IMR-90 (cell line): Measurements from ENCODE around the gene CARD8. TPM values are rescaled to one million over a fixed set of nuclear protein-coding genes. Genes with fewer than 3 reads are reported as not detected.

Experiments used
- ATAC-seq: fragments of 200-7000 bp; cut with Tn5 transposase; 2 replicates; pipeline ENCODE4 v1.9.1; 2020; ENCODE audit warnings: low read depth, mild to moderate bottlenecking, moderate library complexity
- BruUV-seq: library from RNA; stranded (reverse); fragments of 400-500 nt; replicated peaks from 2 replicates; lab custom pipeline; 2021; lab: Mats Ljungman, UMichigan
- CTCF ChIA-PET: fragments of 300-600 bp; formaldehyde crosslinking; extraction: SDS; loops from one replicate; lab custom pipeline; 2021; ENCODE audit warnings: antibody characterized with exemption; lab: Yijun Ruan, JAX
- POLR2A ChIA-PET: fragments of 300-600 bp; sonication (Branson Sonifier 250); formaldehyde crosslinking; loops from one replicate; lab custom pipeline; 2022; ENCODE audit warnings: antibody characterized with exemption; ENCODE audit not compliant: unreplicated experiment; lab: Charles Lee
- DNase-seq: peaks from one replicate; pipeline ENCODE4 v3.0.0; 2013
- H2AFZ ChIP-seq: replicated peaks from 2 replicates; pipeline ENCODE3; 2013; ENCODE audit warnings: low read length, mild to moderate bottlenecking; ENCODE audit not compliant: poor library complexity
- H2AK5ac ChIP-seq: 2 replicates; pipeline ENCODE4 v1.6.1; 2013; ENCODE audit warnings: low read depth, low read length, inconsistent platforms
- H2AK9ac ChIP-seq: replicated peaks from 2 replicates; pipeline ENCODE3; 2013; ENCODE audit warnings: mild to moderate bottlenecking, low read depth, low read length, moderate library complexity; ENCODE audit not compliant: poor library complexity
- H2BK120ac ChIP-seq: 2 replicates; pipeline ENCODE4 v1.6.1; 2013; ENCODE audit warnings: low read depth, low read length, inconsistent platforms
- H2BK15ac ChIP-seq: 3 replicates; pipeline ENCODE4 v1.6.1; 2013; ENCODE audit warnings: low read depth, low read length, inconsistent platforms
- H2BK20ac ChIP-seq: 2 replicates; pipeline ENCODE4 v1.6.1; 2013; ENCODE audit warnings: low read depth, mild to moderate bottlenecking, inconsistent platforms, low read length, moderate library complexity
- H2BK5ac ChIP-seq: 2 replicates; pipeline ENCODE4 v1.6.1; 2013; ENCODE audit warnings: mild to moderate bottlenecking, low read depth, low read length, inconsistent platforms; ENCODE audit not compliant: poor library complexity, severe bottlenecking
- H3K14ac ChIP-seq: replicated peaks from 2 replicates; pipeline ENCODE4 v1.6.1; 2013; ENCODE audit warnings: low read depth, low read length, inconsistent platforms
- H3K18ac ChIP-seq: 2 replicates; pipeline ENCODE4 v1.6.1; 2013; ENCODE audit warnings: low read depth, low read length, control low read depth
- H3K23ac ChIP-seq: 2 replicates; pipeline ENCODE4 v1.6.1; 2013; ENCODE audit warnings: low read depth, low read length, inconsistent platforms
- H3K27ac ChIP-seq: 2 replicates; pipeline ENCODE4 v1.5.1; 2013; ENCODE audit warnings: mild to moderate bottlenecking, control low read depth, low read length; ENCODE audit not compliant: insufficient read depth
- H3K27me3 ChIP-seq: 2 replicates; pipeline ENCODE4 v1.6.1; 2013; ENCODE audit warnings: low read length; ENCODE audit not compliant: control insufficient read depth, insufficient read depth
- H3K36me3 ChIP-seq: 2 replicates; pipeline ENCODE4 v1.6.1; 2013; ENCODE audit warnings: low read length, mixed read lengths; ENCODE audit not compliant: control insufficient read depth, insufficient read depth
- H3K4ac ChIP-seq: 2 replicates; pipeline ENCODE4 v1.6.1; 2013; ENCODE audit warnings: low read depth, low read length, inconsistent platforms
- H3K4me1 ChIP-seq: 2 replicates; pipeline ENCODE4 v1.6.1; 2013; ENCODE audit warnings: low read length, mixed read lengths; ENCODE audit not compliant: control insufficient read depth, insufficient read depth
- H3K4me2 ChIP-seq: 2 replicates; pipeline ENCODE4 v1.6.1; 2013; ENCODE audit warnings: low read depth, mild to moderate bottlenecking, control low read depth, low read length, moderate library complexity
- H3K4me3 ChIP-seq: 2 replicates; pipeline ENCODE4 v1.5.1; 2013; ENCODE audit warnings: low read depth, mild to moderate bottlenecking, control low read depth, low read length, moderate library complexity; ENCODE audit not compliant: insufficient read depth
- H3K56ac ChIP-seq: 2 replicates; pipeline ENCODE4 v1.6.1; 2013; ENCODE audit warnings: low read length, inconsistent platforms; ENCODE audit not compliant: insufficient read depth; ENCODE audit errors: extremely low read depth
- H3K79me1 ChIP-seq, 2 experiments: 2 replicates each; pipeline ENCODE4 v1.6.1; 2013; ENCODE audit warnings: low read length in 2 of 2, inconsistent platforms in 1 of 2, low read depth in 1 of 2
- H3K9ac ChIP-seq: 2 replicates; pipeline ENCODE4 v1.6.1; 2013; ENCODE audit warnings: low read depth, low read length, control low read depth
- H3K9me1 ChIP-seq: 2 replicates; pipeline ENCODE4 v1.6.1; 2013; ENCODE audit warnings: low read length, inconsistent platforms; ENCODE audit not compliant: insufficient read depth
- H3K9me3 ChIP-seq: 2 replicates; pipeline ENCODE4 v1.6.1; 2013; ENCODE audit warnings: low read length; ENCODE audit not compliant: control insufficient read depth, insufficient read depth
- H4K20me1 ChIP-seq: 2 replicates; pipeline ENCODE4 v1.6.1; 2013; ENCODE audit warnings: low read length, inconsistent platforms; ENCODE audit not compliant: insufficient read depth
- H4K5ac ChIP-seq: 2 replicates; pipeline ENCODE4 v1.6.1; 2013; ENCODE audit warnings: mild to moderate bottlenecking, low read depth, low read length, control low read depth
- H4K8ac ChIP-seq, 2 experiments: 2 replicates each; pipeline ENCODE4 v1.6.1; 2013; ENCODE audit warnings: low read depth in 2 of 2, low read length in 2 of 2, control low read depth in 1 of 2, inconsistent platforms in 1 of 2
- H4K91ac ChIP-seq: 2 replicates; pipeline ENCODE4 v1.6.1; 2013; ENCODE audit warnings: low read depth, low read length, inconsistent platforms; ENCODE audit not compliant: insufficient read depth
- CEBPB ChIP-seq: IDR thresholded peaks from 2 replicates; pipeline ENCODE4 v1.6.1; 2012; ENCODE audit warnings: low read depth, low read length, improper control_type of control experiment
- FOS ChIP-seq: fragments of 150-350 bp; IDR thresholded peaks from 2 replicates; pipeline ENCODE4 v1.6.1; 2016; ENCODE audit warnings: low read depth, low read length
- MAFK ChIP-seq: IDR thresholded peaks from 2 replicates; pipeline ENCODE4 v1.6.1; 2012; ENCODE audit warnings: low read depth, low read length, improper control_type of control experiment
- WGBS, 2 experiments: methylation state at CpG; one replicate each; pipeline versions ENCODE4 v1.1.5 to v1.1.7; 2013; ENCODE audit warnings: missing lambda C conversion rate in 2 of 2; ENCODE audit not compliant: insufficient read length in 1 of 2; ENCODE audit errors: extremely low coverage in 2 of 2; 5-methylcytosine and 5-hydroxymethylcytosine counted together
- dilution Hi-C: fragments of 300-500 bp; cut with HindIII; formaldehyde crosslinking; loops from one replicate; pipeline ENCODE4 v1.14.3; 2018; ENCODE audit warnings: low sequenced_read_pairs; ENCODE audit not compliant: unreplicated experiment
- in situ Hi-C: fragments of 300-500 bp; cut with MboI; formaldehyde crosslinking; loops from 3 replicates; pipeline ENCODE4 v1.14.3; 2019; ENCODE audit warnings: low sequenced_read_pairs, inconsistent platforms, mixed read lengths
- intact Hi-C: fragments of 100-400 bp; cut with micrococcal nuclease; formaldehyde crosslinking; loops from 2 replicates; pipeline ENCODE4 v1.10.0; 2022
- polyA plus RNA-seq, 3 experiments: library from polyadenylated mRNA; depleted of rRNA; stranded (reverse); fragments of >200 nt; gene quantifications; 2 replicates each; pipeline ENCODE4 v1.2.3, GENCODE V29; 2012; ENCODE audit warnings: low replicate concordance in 1 of 3
- total RNA-seq: library from RNA; depleted of rRNA; stranded (reverse); fragments of >200 nt; gene quantifications from 2 replicates; pipeline ENCODE4 v1.2.3, GENCODE V29; 2012

Gene CARD8
- total and polyA plus RNA-seq, 2 of the 4 experiments (the other 2 are of a cell fraction): 11.3 to 15.5 TPM

- H4K20me1 ChIP-seq: no peaks in the 10 kb centered on the region
- H4K8ac ChIP-seq: peak overlapping the region in 1 of 2 experiments; percentile 97; a peak in 2 of 4 replicates
- ATAC-seq (peak; percentile 91), DNase-seq (peak; percentile 97)
- peak overlapping the region; percentile 87 for H2BK120ac ChIP-seq
- peaks cover 10% of the 10 kb centered on the region for H3K9me3 ChIP-seq
- H3K36me3 ChIP-seq: no peaks in the 10 kb centered on the region
- H3K4me3 ChIP-seq: no peak overlapping the region
- no peaks in the 10 kb centered on the region for H3K9me1 ChIP-seq
- no peak overlapping the region; the same call in 1 of the 2 replicates for H4K91ac ChIP-seq
- peak overlapping the region; percentile 89 for H2BK20ac ChIP-seq
- CTCF ChIA-PET: no interaction called here
- POLR2A ChIA-PET: no interaction called here
- dilution Hi-C loops (no loop called here), intact Hi-C loops (no loop called here), in situ Hi-C loops (no loop called here)
- peak overlapping the region; percentile 57; the same call in 1 of the 2 replicates for H3K56ac ChIP-seq
- peak; percentile 77 for TF ChIP-seq CEBPB
- TF ChIP-seq FOS: 0 out of 2 replicates have a peak, but pooled peaks have one; percentile 36
- TF ChIP-seq MAFK: no peak
- H2AK9ac ChIP-seq: no peak overlapping the region
- H3K14ac ChIP-seq: peak overlapping the region; percentile 91; the same call in 1 of the 2 replicates
- peak overlapping the region; percentile 79; the same call in 1 of the 2 replicates for H3K23ac ChIP-seq
- H3K79me1 ChIP-seq: no peaks in the 10 kb centered on the region
- peak overlapping the region; percentile 81; the same call in 1 of the 2 replicates for H3K4me2 ChIP-seq
- peaks cover 6% of the 10 kb centered on the region; the same call in 1 of the 2 replicates for H3K4me1 ChIP-seq
- peak overlapping the region; percentile 90 for H3K27ac ChIP-seq
- WGBS, 2 experiments: 61% methylated on average over 4 of the region's 7 CpGs; no CpG with 5 or more reads in 1 of the 2 experiments
- no peak overlapping the region for H3K9ac ChIP-seq
- no TSS peak for BruUV-seq
- H3K27me3 ChIP-seq: no peaks in the 10 kb centered on the region
- 0 out of 2 replicates have a peak overlapping the region, but pooled peaks have one; percentile 70 for H2AK5ac ChIP-seq
- peak overlapping the region; percentile 94 for H3K4ac ChIP-seq
- peak overlapping the region; percentile 89; the same call in 1 of the 2 replicates for H3K18ac ChIP-seq
- H2AFZ ChIP-seq: no peak overlapping the region
- H2BK15ac ChIP-seq: no peak overlapping the region; the same call in 2 of the 3 replicates
- peak overlapping the region; percentile 97 for H2BK5ac ChIP-seq
- peak overlapping the region; percentile 88; the same call in 1 of the 2 replicates for H4K5ac ChIP-seq
Observed at GRCh38 chr19:48283908-48284307, 28.2 kb upstream of the CARD8 start.
